ENCODE data around the gene MBD3.

MBD3 gene

GRCh38 chr19:1582201-1582600 lies 10.5 kb downstream of the MBD3 start:
- Histone ChIP-seq H3K4me1 (ENCODE audit: control insufficient read depth in 2 of 2, insufficient read depth in 2 of 2, low read length in 2 of 2) (no peaks in the 10 kb centered on the region), H3K27ac (ENCODE audit: low read depth in 2 of 2, low read length in 2 of 2) (no peak overlapping the region), H3K27me3 (ENCODE audit: control insufficient read depth in 2 of 2, insufficient read depth in 2 of 2, low read length in 2 of 2) (no peaks in the 10 kb centered on the region), H3K9me3 (ENCODE audit: control insufficient read depth in 2 of 2, low read length in 2 of 2) (no peaks in the 10 kb centered on the region), H3K4me3 (ENCODE audit: low read length in 2 of 2) (no peak overlapping the region), H3K9ac (ENCODE audit: low read depth in 1 of 2, low read length in 2 of 2) (no peak overlapping the region), H3K36me3 (ENCODE audit: control insufficient read depth in 2 of 2, insufficient read depth in 2 of 2, low read length in 2 of 2) (peaks cover 23 to 26% of the 10 kb centered on the region in 2 donors)

GRCh38 chr19:1580957-1581356 lies 11.7 kb downstream of the MBD3 start:
- Histone ChIP-seq H3K4me1 (ENCODE audit: control insufficient read depth in 2 of 2, insufficient read depth in 2 of 2, low read length in 2 of 2) (no peaks in the 10 kb centered on the region), H3K9ac (ENCODE audit: low read depth in 1 of 2, low read length in 2 of 2) (no peak overlapping the region), H3K27ac (ENCODE audit: low read depth in 2 of 2, low read length in 2 of 2) (no peak overlapping the region), H3K36me3 (ENCODE audit: control insufficient read depth in 2 of 2, insufficient read depth in 2 of 2, low read length in 2 of 2) (peaks cover 23 to 26% of the 10 kb centered on the region in 2 donors), H3K9me3 (ENCODE audit: control insufficient read depth in 2 of 2, low read length in 2 of 2) (no peaks in the 10 kb centered on the region), H3K27me3 (ENCODE audit: control insufficient read depth in 2 of 2, insufficient read depth in 2 of 2, low read length in 2 of 2) (no peaks in the 10 kb centered on the region), H3K4me3 (ENCODE audit: low read length in 2 of 2) (no peak overlapping the region)

- Histone ChIP-seq H3K4me1 (ENCODE audit: control insufficient read depth in 2 of 2, insufficient read depth in 2 of 2, low read length in 2 of 2) (no peaks in the 10 kb centered on the region), H3K36me3 (ENCODE audit: control insufficient read depth in 2 of 2, insufficient read depth in 2 of 2, low read length in 2 of 2) (peaks cover 23 to 26% of the 10 kb centered on the region in 2 donors), H3K4me3 (ENCODE audit: low read length in 2 of 2) (no peak overlapping the region), H3K9me3 (ENCODE audit: control insufficient read depth in 2 of 2, low read length in 2 of 2) (no peaks in the 10 kb centered on the region), H3K27me3 (ENCODE audit: control insufficient read depth in 2 of 2, insufficient read depth in 2 of 2, low read length in 2 of 2) (no peaks in the 10 kb centered on the region), H3K27ac (ENCODE audit: low read depth in 2 of 2, low read length in 2 of 2) (no peak overlapping the region), H3K9ac (ENCODE audit: low read depth in 1 of 2, low read length in 2 of 2) (no peak overlapping the region)
Measured at GRCh38 chr19:1580382-1580781, 12.3 kb downstream of the MBD3 start.

GRCh38 chr19:1579222-1579621 lies 13.4 kb downstream of the MBD3 start:
- H3K9me3 ChIP-seq (ENCODE audit: control insufficient read depth in 2 of 2, low read length in 2 of 2) = no peaks in the 10 kb centered on the region
- no peak overlapping the region for H3K27ac ChIP-seq (ENCODE audit: low read depth in 2 of 2, low read length in 2 of 2)
- no peak overlapping the region for H3K4me3 ChIP-seq (ENCODE audit: low read length in 2 of 2)
- H3K4me1 ChIP-seq (ENCODE audit: control insufficient read depth in 2 of 2, insufficient read depth in 2 of 2, low read length in 2 of 2) = no peaks in the 10 kb centered on the region
- H3K9ac ChIP-seq (ENCODE audit: low read depth in 1 of 2, low read length in 2 of 2) = no peak overlapping the region
- peaks cover 19 to 21% of the 10 kb centered on the region in 2 donors for H3K36me3 ChIP-seq (ENCODE audit: control insufficient read depth in 2 of 2, insufficient read depth in 2 of 2, low read length in 2 of 2)
- H3K27me3 ChIP-seq (ENCODE audit: control insufficient read depth in 2 of 2, insufficient read depth in 2 of 2, low read length in 2 of 2) = no peaks in the 10 kb centered on the region

- H3K27ac ChIP-seq (ENCODE audit: low read depth in 2 of 2, low read length in 2 of 2) = no peak overlapping the region
- H3K4me3 ChIP-seq (ENCODE audit: low read length in 2 of 2) = no peak overlapping the region
- peaks cover 19 to 21% of the 10 kb centered on the region in 2 donors for H3K36me3 ChIP-seq (ENCODE audit: control insufficient read depth in 2 of 2, insufficient read depth in 2 of 2, low read length in 2 of 2)
- H3K9me3 ChIP-seq (ENCODE audit: control insufficient read depth in 2 of 2, low read length in 2 of 2) = no peaks in the 10 kb centered on the region
- no peaks in the 10 kb centered on the region for H3K4me1 ChIP-seq (ENCODE audit: control insufficient read depth in 2 of 2, insufficient read depth in 2 of 2, low read length in 2 of 2)
- no peak overlapping the region for H3K9ac ChIP-seq (ENCODE audit: low read depth in 1 of 2, low read length in 2 of 2)
- no peaks in the 10 kb centered on the region for H3K27me3 ChIP-seq (ENCODE audit: control insufficient read depth in 2 of 2, insufficient read depth in 2 of 2, low read length in 2 of 2)
Measured at GRCh38 chr19:1577929-1578618, 14.6 kb downstream of the MBD3 start.

- Histone ChIP-seq H3K27ac (ENCODE audit: low read depth in 2 of 2, low read length in 2 of 2) (no peak overlapping the region), H3K4me1 (ENCODE audit: control insufficient read depth in 2 of 2, insufficient read depth in 2 of 2, low read length in 2 of 2) (no peaks in the 10 kb centered on the region), H3K36me3 (ENCODE audit: control insufficient read depth in 2 of 2, insufficient read depth in 2 of 2, low read length in 2 of 2) (peaks cover 16 to 19% of the 10 kb centered on the region in 2 donors), H3K9me3 (ENCODE audit: control insufficient read depth in 2 of 2, low read length in 2 of 2) (no peaks in the 10 kb centered on the region), H3K4me3 (ENCODE audit: low read length in 2 of 2) (no peak overlapping the region), H3K27me3 (ENCODE audit: control insufficient read depth in 2 of 2, insufficient read depth in 2 of 2, low read length in 2 of 2) (no peaks in the 10 kb centered on the region), H3K9ac (ENCODE audit: low read depth in 1 of 2, low read length in 2 of 2) (no peak overlapping the region)
Measured at GRCh38 chr19:1577090-1577928, 15.4 kb downstream of the MBD3 start.

- H3K4me3 ChIP-seq (ENCODE audit: low read length in 2 of 2) = no peak overlapping the region
- H3K9me3 ChIP-seq (ENCODE audit: control insufficient read depth in 2 of 2, low read length in 2 of 2) = no peaks in the 10 kb centered on the region
- H3K27me3 ChIP-seq (ENCODE audit: control insufficient read depth in 2 of 2, insufficient read depth in 2 of 2, low read length in 2 of 2) = no peaks in the 10 kb centered on the region
- no peaks in the 10 kb centered on the region for H3K4me1 ChIP-seq (ENCODE audit: control insufficient read depth in 2 of 2, insufficient read depth in 2 of 2, low read length in 2 of 2)
- H3K36me3 ChIP-seq (ENCODE audit: control insufficient read depth in 2 of 2, insufficient read depth in 2 of 2, low read length in 2 of 2) = peaks cover 11 to 18% of the 10 kb centered on the region in 2 donors
- no peak overlapping the region for H3K27ac ChIP-seq (ENCODE audit: low read depth in 2 of 2, low read length in 2 of 2)
- H3K9ac ChIP-seq (ENCODE audit: low read depth in 1 of 2, low read length in 2 of 2) = no peak overlapping the region
Measured at GRCh38 chr19:1576242-1577089, 16.2 kb downstream of the MBD3 start.

- peaks cover 0 to under 1% of the 10 kb centered on the region in 2 donors for H3K27me3 ChIP-seq (ENCODE audit: control insufficient read depth in 2 of 2, insufficient read depth in 2 of 2, low read length in 2 of 2)
- H3K4me3 ChIP-seq (ENCODE audit: low read length in 2 of 2) = no peak overlapping the region
- H3K9ac ChIP-seq (ENCODE audit: low read depth in 1 of 2, low read length in 2 of 2) = no peak overlapping the region
- H3K36me3 ChIP-seq (ENCODE audit: control insufficient read depth in 2 of 2, insufficient read depth in 2 of 2, low read length in 2 of 2) = peaks cover 4 to 9% of the 10 kb centered on the region in 2 donors
- H3K9me3 ChIP-seq (ENCODE audit: control insufficient read depth in 2 of 2, low read length in 2 of 2) = no peaks in the 10 kb centered on the region
- H3K27ac ChIP-seq (ENCODE audit: low read depth in 2 of 2, low read length in 2 of 2) = no peak overlapping the region
- H3K4me1 ChIP-seq (ENCODE audit: control insufficient read depth in 2 of 2, insufficient read depth in 2 of 2, low read length in 2 of 2) = no peaks in the 10 kb centered on the region
Measured at GRCh38 chr19:1575323-1576241, 17.1 kb downstream of the MBD3 start.

GRCh38 chr19:1574354-1575136 lies 18.1 kb downstream of the MBD3 start:
- Histone ChIP-seq H3K27me3 (ENCODE audit: control insufficient read depth in 2 of 2, insufficient read depth in 2 of 2, low read length in 2 of 2) (peaks cover 3 to 6% of the 10 kb centered on the region in 2 donors), H3K4me1 (ENCODE audit: control insufficient read depth in 2 of 2, insufficient read depth in 2 of 2, low read length in 2 of 2) (no peaks in the 10 kb centered on the region), H3K4me3 (ENCODE audit: low read length in 2 of 2) (no peak overlapping the region), H3K27ac (ENCODE audit: low read depth in 2 of 2, low read length in 2 of 2) (no peak overlapping the region), H3K9ac (ENCODE audit: low read depth in 1 of 2, low read length in 2 of 2) (no peak overlapping the region), H3K9me3 (ENCODE audit: control insufficient read depth in 2 of 2, low read length in 2 of 2) (no peaks in the 10 kb centered on the region), H3K36me3 (ENCODE audit: control insufficient read depth in 2 of 2, insufficient read depth in 2 of 2, low read length in 2 of 2) (peaks cover 0 to 4% of the 10 kb centered on the region in 2 donors)
